ENCODE results near the gene NTRK3. TPM values are rescaled to one million over a fixed set of nuclear protein-coding genes. Genes with fewer than 3 reads are reported as not detected.

NTRK3 gene
- total RNA-seq, 1 experiment from 2014 or later, result not detected

GRCh38 chr15:88017753-88018152 lies 238.8 kb downstream of the NTRK3 start:
- CTCF ChIA-PET, result no interaction called here
- TF ChIP-seq CTCF (IDR thresholded peaks at IDR 0.05; ENCODE audit: unreplicated experiment), result no peak
- no peak overlapping the region for H3K4me3 Mint-ChIP-seq (ENCODE audit: unreplicated experiment)

GRCh38 chr15:88016406-88016805 lies 240.1 kb downstream of the NTRK3 start:
- BruUV-seq (replicated peaks), result no TSS peak
- Mint-ChIP-seq H3K27me3 (ENCODE audit: insufficient read depth, unreplicated experiment) (no peaks in the 10 kb centered on the region), H3K9me3 (ENCODE audit: unreplicated experiment) (peaks cover 43% of the 10 kb centered on the region), H3K27ac (ENCODE audit: low read depth, unreplicated experiment) (no peak overlapping the region), H3K4me3 (ENCODE audit: unreplicated experiment) (no peak overlapping the region), H3K4me1 (ENCODE audit: insufficient read depth, unreplicated experiment) (no peaks in the 10 kb centered on the region), H3K36me3 (ENCODE audit: insufficient read depth, unreplicated experiment) (peaks cover 7% of the 10 kb centered on the region)
- no peak for DNase-seq (ENCODE audit: unreplicated experiment)
- no peak for TF ChIP-seq CTCF (IDR thresholded peaks at IDR 0.05; ENCODE audit: unreplicated experiment)
- intact Hi-C loops (cut with micrococcal nuclease), result no loop called here
- ChIA-PET CTCF (no interaction called here), POLR2A (no interaction called here)

More at GRCh38 chr15:88017753-88018152, 238.8 kb downstream of the NTRK3 start:
- Mint-ChIP-seq H3K36me3 (ENCODE audit: insufficient read depth, unreplicated experiment) (peaks cover 7% of the 10 kb centered on the region), H3K27me3 (ENCODE audit: insufficient read depth, unreplicated experiment) (no peaks in the 10 kb centered on the region), H3K9me3 (ENCODE audit: unreplicated experiment) (peaks cover 36% of the 10 kb centered on the region), H3K27ac (ENCODE audit: low read depth, unreplicated experiment) (no peak overlapping the region), H3K4me1 (ENCODE audit: insufficient read depth, unreplicated experiment) (no peaks in the 10 kb centered on the region)
- POLR2A ChIA-PET, result no interaction called here
- no TSS peak for BruUV-seq (replicated peaks)
- DNase-seq (ENCODE audit: unreplicated experiment), result no peak
- intact Hi-C loops (cut with micrococcal nuclease), result no loop called here

DNA sequence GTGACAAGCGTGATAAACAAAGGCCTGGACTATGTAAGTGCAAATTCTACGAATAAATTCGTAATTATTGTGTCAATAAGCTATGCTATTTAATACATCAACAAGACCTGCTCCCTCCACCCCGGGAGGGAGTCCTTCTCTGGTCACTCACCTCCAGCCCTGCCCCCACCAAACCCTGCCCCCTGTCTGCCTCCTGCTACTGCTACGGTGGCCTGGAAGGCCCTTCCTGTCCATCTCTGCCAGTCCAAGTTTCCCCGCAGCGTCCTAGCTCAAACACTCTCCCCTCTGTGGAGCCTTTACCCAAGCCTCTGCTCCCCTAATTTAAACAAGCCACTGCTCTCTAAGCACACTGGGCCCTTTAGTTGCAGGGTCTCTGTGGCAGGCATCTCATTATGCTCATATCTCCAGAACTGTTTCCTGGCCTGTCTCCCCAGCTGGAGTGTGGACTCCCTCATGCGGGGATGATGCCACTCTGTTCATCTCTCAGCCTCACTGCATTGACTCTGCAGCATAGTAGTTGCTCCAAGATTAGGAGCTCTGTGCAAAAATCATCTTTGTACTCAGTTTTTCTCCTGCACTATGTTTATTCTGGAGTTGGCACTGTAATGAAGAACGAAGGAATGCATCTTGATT lies 241.2 kb downstream of the NTRK3 start:
- CTCF ChIA-PET, result no interaction called here
- Mint-ChIP-seq H3K9me3 (ENCODE audit: unreplicated experiment) (peaks cover 50% of the 10 kb centered on the region), H3K27ac (ENCODE audit: low read depth, unreplicated experiment) (no peak overlapping the region), H3K27me3 (ENCODE audit: insufficient read depth, unreplicated experiment) (no peaks in the 10 kb centered on the region), H3K4me1 (ENCODE audit: insufficient read depth, unreplicated experiment) (no peaks in the 10 kb centered on the region), H3K4me3 (ENCODE audit: unreplicated experiment) (no peak overlapping the region), H3K36me3 (ENCODE audit: insufficient read depth, unreplicated experiment) (peaks cover 7% of the 10 kb centered on the region)
- no peak for TF ChIP-seq CTCF (IDR thresholded peaks at IDR 0.05; ENCODE audit: unreplicated experiment)
- no peak for DNase-seq (ENCODE audit: unreplicated experiment)
- no TSS peak for BruUV-seq (replicated peaks)
- POLR2A ChIA-PET, result no interaction called here
- intact Hi-C loops (cut with micrococcal nuclease), result no loop called here

DNA sequence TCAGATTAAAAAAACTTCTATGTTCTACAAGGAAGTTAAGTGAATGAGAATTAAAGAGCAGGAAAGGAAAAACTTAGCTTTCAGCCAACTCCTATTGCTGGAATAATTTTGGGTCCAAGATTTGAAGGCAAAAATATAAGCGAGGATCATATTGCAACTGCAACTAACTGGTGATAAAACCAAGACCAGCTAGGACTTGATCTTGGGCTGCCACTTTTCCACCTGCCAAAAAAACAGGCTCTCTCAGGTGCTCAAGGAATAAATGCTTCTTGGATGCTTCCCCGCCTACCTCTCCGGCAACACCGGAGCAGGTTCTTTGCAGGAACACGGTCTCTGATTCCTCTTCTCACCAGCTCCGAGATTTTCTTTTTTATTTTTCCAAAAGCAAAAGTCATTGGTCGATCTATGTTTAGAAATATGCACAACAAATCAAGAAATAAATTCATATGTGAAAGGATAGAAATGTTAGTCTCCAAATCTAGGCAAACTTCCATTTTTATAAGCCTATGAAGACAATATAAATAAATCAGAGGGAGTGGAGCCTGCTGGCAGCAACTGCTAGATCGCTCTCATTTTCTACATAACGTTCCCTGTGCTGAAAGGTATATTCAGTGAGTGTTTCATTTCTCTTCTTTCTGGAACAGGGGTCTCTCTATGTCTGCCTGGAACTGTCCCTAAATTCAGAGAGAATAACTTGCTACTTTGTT lies 241.9 kb downstream of the NTRK3 start:
- no peaks in the 10 kb centered on the region for H3K27me3 Mint-ChIP-seq (ENCODE audit: insufficient read depth, unreplicated experiment)
- H3K9me3 Mint-ChIP-seq (ENCODE audit: unreplicated experiment), result peaks cover 52% of the 10 kb centered on the region
- H3K27ac Mint-ChIP-seq (ENCODE audit: low read depth, unreplicated experiment), result no peak overlapping the region
- intact Hi-C loops (cut with micrococcal nuclease), result no loop called here
- no peak overlapping the region for H3K4me3 Mint-ChIP-seq (ENCODE audit: unreplicated experiment)
- POLR2A ChIA-PET, result no interaction called here
- peaks cover 7% of the 10 kb centered on the region for H3K36me3 Mint-ChIP-seq (ENCODE audit: insufficient read depth, unreplicated experiment)
- DNase-seq (ENCODE audit: unreplicated experiment), result no peak
- CTCF ChIA-PET, result no interaction called here
- no TSS peak for BruUV-seq (replicated peaks)
- H3K4me1 Mint-ChIP-seq (ENCODE audit: insufficient read depth, unreplicated experiment), result no peaks in the 10 kb centered on the region
- no peak for TF ChIP-seq CTCF (IDR thresholded peaks at IDR 0.05; ENCODE audit: unreplicated experiment)

All from MCF 10A (cell line).